AG08396 (cell line): ENCODE measurements around the gene MPP1.

Experiments used
- DNase-seq: peaks from one replicate; pipeline ENCODE4 v3.0.0; 2012; ENCODE audit warnings: low spot score, mixed read lengths

MPP1 gene

GRCh38 chrX:154812341-154813101, 7.2 kb upstream of the MPP1 start:
- no peak for DNase-seq

- DNase-seq = no peak
Observed at GRCh38 chrX:154809939-154810665, 4.8 kb upstream of the MPP1 start.

- no peak for DNase-seq
Observed at GRCh38 chrX:154806837-154807501, 1.7 kb upstream of the MPP1 start.

GRCh38 chrX:154805696-154806091, 409 bp upstream of the MPP1 start:
- peak; percentile 29 for DNase-seq

GRCh38 chrX:154804261-154804956, 876 bp downstream of the MPP1 start:
- no peak for DNase-seq

GRCh38 chrX:154802947-154803346, 2.3 kb downstream of the MPP1 start:
- no peak for DNase-seq

- DNase-seq = no peak
Observed at GRCh38 chrX:154800478-154801210, 4.6 kb downstream of the MPP1 start.

- peak; percentile 18 for DNase-seq
Observed at GRCh38 chrX:154799556-154800348, 5.5 kb downstream of the MPP1 start.

GRCh38 chrX:154797006-154797405, 8.3 kb downstream of the MPP1 start:
- no peak for DNase-seq

- DNase-seq = no peak
Observed at GRCh38 chrX:154795016-154795415, 10.3 kb downstream of the MPP1 start.

GRCh38 chrX:154793084-154793795, 12.0 kb downstream of the MPP1 start:
- no peak for DNase-seq

- DNase-seq = no peak
Observed at GRCh38 chrX:154791939-154792338, 13.3 kb downstream of the MPP1 start.

GRCh38 chrX:154791467-154791866, 13.8 kb downstream of the MPP1 start:
- DNase-seq = no peak

GRCh38 chrX:154785716-154786115, 19.6 kb downstream of the MPP1 start:
- DNase-seq = no peak

GRCh38 chrX:154784149-154784995, 20.9 kb downstream of the MPP1 start:
- DNase-seq = no peak

GRCh38 chrX:154780968-154781367, 24.3 kb downstream of the MPP1 start:
- DNase-seq = no peak

GRCh38 chrX:154779261-154779660, 26.0 kb downstream of the MPP1 start:
- peak; percentile 60 for DNase-seq

GRCh38 chrX:154776753-154777152, 28.5 kb downstream of the MPP1 start:
- DNase-seq = no peak
